Endothelial cell of umbilical vein (primary cell): ENCODE data around the gene CLRN1. TPM values are rescaled to one million over a fixed set of nuclear protein-coding genes. Genes with fewer than 3 reads are reported as not detected.

Experiments used
- BruUV-seq: library from RNA; stranded (reverse); fragments of 400-500 nt; replicated peaks from 2 replicates; lab custom pipeline; 2021; lab: Mats Ljungman, UMichigan
- CTCF ChIA-PET: fragments of 300-600, 350-600 bp; sonication (Branson Sonifier 250); formaldehyde crosslinking; loops from one replicate; lab custom pipeline; 2021; ENCODE audit warnings: antibody characterized with exemption, inconsistent platforms; lab: Charles Lee
- POLR2A ChIA-PET: fragments of 300-600, 350-600 bp; sonication (Branson Sonifier 250); formaldehyde crosslinking; loops from one replicate; lab custom pipeline; 2021; ENCODE audit warnings: antibody characterized with exemption, inconsistent platforms; lab: Charles Lee
- DNase-seq: peaks from one replicate; pipeline ENCODE4 v3.0.0-alpha.2; 2011; ENCODE audit warnings: low read depth, low spot score
- FAIRE-seq: peaks from 2 replicates; lab custom pipeline; 2011; peaks lifted over from hg19 to GRCh38; lab: Jason Lieb, UNC
- H2AFZ ChIP-seq: 2 replicates; pipeline ENCODE4 v1.6.0; 2012; ENCODE audit warnings: low read depth, low read length, control low read depth, inconsistent platforms
- H3K27ac ChIP-seq: 2 replicates; pipeline ENCODE4 v1.5.1; 2011; ENCODE audit warnings: low read depth, mild to moderate bottlenecking, control low read depth, low read length, moderate library complexity; ENCODE audit not compliant: insufficient read depth
- H3K27me3 ChIP-seq, 2 experiments: 2 replicates each; pipeline versions ENCODE4 v1.6.0 to v1.6.1; 2011; ENCODE audit warnings: low read length in 2 of 2, mixed read lengths in 1 of 2; ENCODE audit not compliant: control insufficient read depth in 2 of 2, insufficient read depth in 2 of 2
- H3K36me3 ChIP-seq, 2 experiments: 2 replicates in 1 of 2; 3 replicates in 1 of 2; pipeline ENCODE4 v1.5.1; 2011; ENCODE audit warnings: low read length in 2 of 2, mild to moderate bottlenecking in 1 of 2, moderate library complexity in 1 of 2; ENCODE audit not compliant: control insufficient read depth in 2 of 2, insufficient read depth in 2 of 2; ENCODE audit errors: extremely low read depth in 1 of 2
- H3K4me1 ChIP-seq: 3 replicates; pipeline ENCODE4 v1.5.1; 2011; ENCODE audit warnings: mild to moderate bottlenecking, low read length; ENCODE audit not compliant: control insufficient read depth, insufficient read depth; ENCODE audit errors: extremely low read depth
- H3K4me2 ChIP-seq: 2 replicates; pipeline ENCODE4 v1.6.1; 2011; ENCODE audit warnings: low read length, control low read depth, mixed read lengths; ENCODE audit not compliant: insufficient read depth
- H3K4me3 ChIP-seq, 3 experiments: fragments of 200-600 bp in 1 of 3; sonication (generic), shearing (Covaris generic) in 1 of 3; replicated peaks in 1 of 3; 2 replicates each; pipeline ENCODE4 v1.5.1; 2011 to 2016; ENCODE audit warnings: control low read depth in 3 of 3, low read length in 3 of 3, mild to moderate bottlenecking in 2 of 3, inconsistent platforms in 1 of 3, low read depth in 1 of 3, moderate library complexity in 1 of 3; ENCODE audit not compliant: insufficient read depth in 1 of 3
- H3K79me2 ChIP-seq: 2 replicates; pipeline ENCODE4 v1.6.0; 2012; ENCODE audit warnings: low read length, inconsistent platforms; ENCODE audit not compliant: control insufficient read depth, insufficient read depth
- H3K9ac ChIP-seq: replicated peaks from 2 replicates; pipeline ENCODE3; 2011; ENCODE audit warnings: low read length, control low read depth; ENCODE audit not compliant: insufficient read depth; ENCODE audit errors: extremely low read depth
- H3K9me1 ChIP-seq: replicated peaks from 3 replicates; pipeline ENCODE4 v1.6.0; 2011; ENCODE audit warnings: mild to moderate bottlenecking, low read length; ENCODE audit not compliant: control insufficient read depth, insufficient read depth; ENCODE audit errors: extremely low read depth
- H3K9me3 ChIP-seq: replicated peaks from 2 replicates; pipeline ENCODE4 v1.5.1; 2012; ENCODE audit warnings: low read length, inconsistent platforms; ENCODE audit not compliant: control insufficient read depth, insufficient read depth
- H4K20me1 ChIP-seq: replicated peaks from 2 replicates; pipeline ENCODE3; 2011; ENCODE audit warnings: mild to moderate bottlenecking, low read length; ENCODE audit not compliant: control insufficient read depth, insufficient read depth; ENCODE audit errors: extremely low read depth
- EZH2 ChIP-seq: IDR thresholded peaks from 2 replicates; pipeline ENCODE4 v1.6.1; 2012; ENCODE audit warnings: borderline replicate concordance, low read depth, mild to moderate bottlenecking, moderate library complexity, low read length, inconsistent platforms; ENCODE audit not compliant: severe bottlenecking
- FOS ChIP-seq: IDR thresholded peaks from 2 replicates; pipeline ENCODE4 v1.6.1; 2011; ENCODE audit warnings: mild to moderate bottlenecking, low read length, moderate library complexity, borderline replicate concordance; ENCODE audit not compliant: insufficient read depth
- GATA2 ChIP-seq: IDR thresholded peaks from 2 replicates; pipeline ENCODE4 v1.7.0; 2011; ENCODE audit warnings: low read depth, mild to moderate bottlenecking, moderate library complexity, mixed read lengths, low read length; ENCODE audit not compliant: insufficient read length, insufficient read depth
- JUN ChIP-seq: IDR thresholded peaks from 2 replicates; pipeline ENCODE4 v1.6.1; 2011; ENCODE audit warnings: borderline replicate concordance, low read depth; ENCODE audit not compliant: insufficient read length, insufficient read depth
- MAX ChIP-seq: IDR thresholded peaks from 2 replicates; pipeline ENCODE4 v1.6.1; 2011; ENCODE audit not compliant: insufficient read depth, insufficient read length
- MYC ChIP-seq: IDR thresholded peaks from one replicate; pipeline ENCODE4 v1.6.1; 2011; ENCODE audit warnings: mild to moderate bottlenecking, low read depth, low read length
- POLR2A ChIP-seq: IDR thresholded peaks from 2 replicates; pipeline ENCODE4 v1.6.1; 2012; ENCODE audit warnings: low read depth, mild to moderate bottlenecking, control low read depth, low read length
- POLR2AphosphoS5 ChIP-seq: IDR thresholded peaks from 2 replicates; pipeline ENCODE4 v1.6.1; 2012; ENCODE audit warnings: low read depth, mild to moderate bottlenecking, control low read depth, low read length, moderate library complexity; ENCODE audit not compliant: insufficient read depth
- dilution Hi-C: fragments of 300-500 bp; cut with MboI; formaldehyde crosslinking; loops from one replicate; pipeline ENCODE4 v1.15.0; 2019; ENCODE audit warnings: low sequenced_read_pairs; ENCODE audit not compliant: extremely low pct_ligation_motif_present
- intact Hi-C: fragments of 100-400 bp; cut with micrococcal nuclease; formaldehyde crosslinking; loops from one replicate; pipeline ENCODE4 v1.10.0; 2022
- polyA plus RNA-seq, 4 experiments: library from polyadenylated mRNA; depleted of rRNA in 3 of 4; stranded (reverse) in 3 of 4; unstranded in 1 of 4; fragments of >200 nt; gene quantifications; 2 replicates each; pipeline versions ENCODE4 v1.2.1 to v1.2.3, GENCODE V29; 2011 to 2012; ENCODE audit warnings: missing spikeins in 1 of 4
- total RNA-seq: library from RNA; stranded (reverse); gene quantifications from 2 replicates; pipeline ENCODE4 v1.2.3, GENCODE V29; 2021
- TF ChIP-seq, protein P1 (sequence below), 2 donors: IDR thresholded peaks; 1 replicate in 1 of 2; 2 replicates in 1 of 2; pipeline ENCODE4 v1.5.1; 2011; ENCODE audit warnings: low read length in 2 of 2, mild to moderate bottlenecking in 2 of 2, moderate library complexity in 2 of 2, control low read depth in 1 of 2, inconsistent platforms in 1 of 2, low read depth in 1 of 2; ENCODE audit not compliant: insufficient read depth in 1 of 2; ENCODE audit errors: extremely low read depth in 1 of 2

The CLRN1 gene
- total and polyA plus RNA-seq, 2 donors (not counting 3 experiments of a cell fraction or from before 2014, with no cell fraction given), result not detected

DNA sequence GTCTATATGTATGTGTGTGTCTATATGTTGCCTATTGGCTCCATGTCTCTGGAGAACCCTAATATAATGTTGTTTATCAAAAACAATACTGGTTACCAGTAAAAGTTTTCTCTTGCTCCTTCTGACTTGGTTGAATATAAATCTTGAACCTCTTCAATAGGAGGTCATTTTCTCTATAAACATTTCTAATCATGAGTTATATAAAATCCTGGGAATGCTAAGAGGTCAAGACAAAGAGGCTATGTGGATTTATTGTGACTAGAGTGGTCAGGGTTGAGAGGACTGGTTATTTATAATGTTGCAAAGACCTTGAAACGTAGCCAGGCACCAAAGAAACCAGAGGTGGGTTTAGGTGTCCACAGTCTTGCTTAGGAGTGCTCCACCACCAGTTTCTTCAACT lies 66.1 kb downstream of the CLRN1 start:
- H3K79me2 ChIP-seq, result no peaks in the 10 kb centered on the region
- POLR2A ChIA-PET, result no interaction called here
- no peaks in the 10 kb centered on the region for H3K9me3 ChIP-seq
- no peak for DNase-seq
- peaks cover 3 to 26% of the 10 kb centered on the region in 2 experiments for H3K27me3 ChIP-seq
- CTCF ChIA-PET, result no interaction called here
- dilution Hi-C loops (no loop called here), intact Hi-C loops (no loop called here)
- no peak overlapping the region for H3K9ac ChIP-seq
- H3K36me3 ChIP-seq, result no peaks in the 10 kb centered on the region
- H3K4me1 ChIP-seq, result no peaks in the 10 kb centered on the region
- no peaks in the 10 kb centered on the region for H4K20me1 ChIP-seq
- no peak overlapping the region for H3K4me2 ChIP-seq
- BruUV-seq, result no TSS peak
- no peak for FAIRE-seq
- H2AFZ ChIP-seq, result no peak overlapping the region
- H3K4me3 ChIP-seq, result no peak overlapping the region
- TF ChIP-seq MYC, result no peak
- TF ChIP-seq GATA2, result no peak
- TF ChIP-seq MAX, result no peak
- TF ChIP-seq POLR2A, result no peak
- TF ChIP-seq FOS, result no peak
- no peak for TF ChIP-seq JUN
- TF ChIP-seq EZH2, result no peak
- no peak for TF ChIP-seq POLR2AphosphoS5
- TF ChIP-seq, protein P1, sequence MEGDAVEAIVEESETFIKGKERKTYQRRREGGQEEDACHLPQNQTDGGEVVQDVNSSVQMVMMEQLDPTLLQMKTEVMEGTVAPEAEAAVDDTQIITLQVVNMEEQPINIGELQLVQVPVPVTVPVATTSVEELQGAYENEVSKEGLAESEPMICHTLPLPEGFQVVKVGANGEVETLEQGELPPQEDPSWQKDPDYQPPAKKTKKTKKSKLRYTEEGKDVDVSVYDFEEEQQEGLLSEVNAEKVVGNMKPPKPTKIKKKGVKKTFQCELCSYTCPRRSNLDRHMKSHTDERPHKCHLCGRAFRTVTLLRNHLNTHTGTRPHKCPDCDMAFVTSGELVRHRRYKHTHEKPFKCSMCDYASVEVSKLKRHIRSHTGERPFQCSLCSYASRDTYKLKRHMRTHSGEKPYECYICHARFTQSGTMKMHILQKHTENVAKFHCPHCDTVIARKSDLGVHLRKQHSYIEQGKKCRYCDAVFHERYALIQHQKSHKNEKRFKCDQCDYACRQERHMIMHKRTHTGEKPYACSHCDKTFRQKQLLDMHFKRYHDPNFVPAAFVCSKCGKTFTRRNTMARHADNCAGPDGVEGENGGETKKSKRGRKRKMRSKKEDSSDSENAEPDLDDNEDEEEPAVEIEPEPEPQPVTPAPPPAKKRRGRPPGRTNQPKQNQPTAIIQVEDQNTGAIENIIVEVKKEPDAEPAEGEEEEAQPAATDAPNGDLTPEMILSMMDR (IDR thresholded peaks at IDR 0.05; ENCODE audit: extremely low read depth in 1 of 2, insufficient read depth in 1 of 2, low read depth in 1 of 2, low read length in 2 of 2), result no peak
- no peak overlapping the region for H3K27ac ChIP-seq
- no peaks in the 10 kb centered on the region for H3K9me1 ChIP-seq
